Trophoblast cell (in vitro differentiated cells and primary cell): ENCODE results near the gene DNASE1L1.

Experiments
- DNase-seq, 2 donors: peaks; one replicate each; pipeline ENCODE4 v3.0.0-alpha.2; 2016
- H2AFZ ChIP-seq: 2 replicates; pipeline ENCODE4 v1.6.1; 2013; ENCODE audit warnings: low read length, moderate library complexity, mild to moderate bottlenecking; ENCODE audit not compliant: insufficient read depth, poor library complexity
- H2AK5ac ChIP-seq: 2 replicates; pipeline ENCODE4 v1.6.1; 2013; ENCODE audit warnings: mild to moderate bottlenecking, low read length
- H2BK120ac ChIP-seq: 2 replicates; pipeline ENCODE4 v1.6.1; 2013; ENCODE audit warnings: low read length, mild to moderate bottlenecking, moderate library complexity; ENCODE audit not compliant: insufficient read depth, poor library complexity
- H2BK12ac ChIP-seq: 2 replicates; pipeline ENCODE4 v1.6.1; 2013; ENCODE audit warnings: mild to moderate bottlenecking, low read length, moderate library complexity
- H2BK5ac ChIP-seq: 2 replicates; pipeline ENCODE4 v1.6.1; 2013; ENCODE audit warnings: low read length, low read depth, moderate library complexity, mild to moderate bottlenecking; ENCODE audit not compliant: poor library complexity
- H3K14ac ChIP-seq: 2 replicates; pipeline ENCODE4 v1.6.1; 2013; ENCODE audit warnings: mild to moderate bottlenecking, low read length
- H3K18ac ChIP-seq: 2 replicates; pipeline ENCODE4 v1.6.1; 2013; ENCODE audit warnings: mild to moderate bottlenecking, low read length
- H3K23ac ChIP-seq: 2 replicates; pipeline ENCODE4 v1.6.1; 2013; ENCODE audit warnings: low read length
- H3K27ac ChIP-seq: 2 replicates; pipeline ENCODE4 v1.5.1; 2013; ENCODE audit warnings: low read depth, mild to moderate bottlenecking, inconsistent platforms, low read length, moderate library complexity
- H3K27me3 ChIP-seq: 2 replicates; pipeline ENCODE4 v1.6.1; 2013; ENCODE audit warnings: inconsistent platforms, mild to moderate bottlenecking, low read length, moderate library complexity; ENCODE audit not compliant: insufficient read depth
- H3K36me3 ChIP-seq, 2 experiments: 1 replicate in 1 of 2; 2 replicates in 1 of 2; pipeline ENCODE4 v1.6.1; 2013; ENCODE audit warnings: low read length in 2 of 2, mild to moderate bottlenecking in 2 of 2, moderate library complexity in 1 of 2; ENCODE audit not compliant: insufficient read depth in 2 of 2, control insufficient read depth in 1 of 2
- H3K4ac ChIP-seq: 2 replicates; pipeline ENCODE4 v1.6.1; 2013; ENCODE audit warnings: low read depth, mild to moderate bottlenecking, low read length, moderate library complexity
- H3K4me1 ChIP-seq, 2 experiments: 1 replicate in 1 of 2; 2 replicates in 1 of 2; pipeline ENCODE4 v1.6.1; 2013; ENCODE audit warnings: low read length in 2 of 2, mild to moderate bottlenecking in 2 of 2, moderate library complexity in 1 of 2; ENCODE audit not compliant: insufficient read depth in 2 of 2, control insufficient read depth in 1 of 2
- H3K4me2 ChIP-seq: 2 replicates; pipeline ENCODE4 v1.6.1; 2013; ENCODE audit warnings: inconsistent platforms, mild to moderate bottlenecking, low read length, moderate library complexity
- H3K4me3 ChIP-seq: 2 replicates; pipeline ENCODE4 v1.5.1; 2013; ENCODE audit warnings: mild to moderate bottlenecking, low read depth, low read length, inconsistent platforms
- H3K79me1 ChIP-seq: one replicate; pipeline ENCODE4 v1.6.1; 2013; ENCODE audit warnings: low read length
- H3K79me2 ChIP-seq: 2 replicates; pipeline ENCODE4 v1.6.1; 2013; ENCODE audit warnings: low read length, mild to moderate bottlenecking; ENCODE audit not compliant: control insufficient read depth, insufficient read depth, poor library complexity
- H3K9ac ChIP-seq: 2 replicates; pipeline ENCODE4 v1.6.1; 2013; ENCODE audit warnings: mild to moderate bottlenecking, low read length
- H3K9me3 ChIP-seq: 2 replicates; pipeline ENCODE4 v1.6.1; 2013; ENCODE audit warnings: low read depth, mild to moderate bottlenecking, control low read depth, inconsistent platforms, low read length; ENCODE audit not compliant: insufficient read depth
- H4K12ac ChIP-seq: 2 replicates; pipeline ENCODE4 v1.6.1; 2013; ENCODE audit warnings: low read depth, mild to moderate bottlenecking, low read length, moderate library complexity
- H4K8ac ChIP-seq: 2 replicates; pipeline ENCODE4 v1.6.1; 2013; ENCODE audit warnings: low read depth, mild to moderate bottlenecking, low read length, moderate library complexity
- H4K91ac ChIP-seq: one replicate; pipeline ENCODE4 v1.6.1; 2013; ENCODE audit warnings: low read depth, mild to moderate bottlenecking, low read length, moderate library complexity
- WGBS: extraction: QIAGEN DNeasy Blood & Tissue Kit; methylation state at CpG from one replicate; pipeline ENCODE4 v1.1.7; 2013; ENCODE audit warnings: missing lambda C conversion rate; ENCODE audit not compliant: insufficient read length, insufficient coverage; ENCODE audit errors: extremely low coverage; 5-methylcytosine and 5-hydroxymethylcytosine counted together

The DNASE1L1 gene

GRCh38 chrX:154356596-154356995 is 52.5 kb downstream of the DNASE1L1 start:
- Histone ChIP-seq H2BK5ac (no peak overlapping the region), H3K79me2 (no peaks in the 10 kb centered on the region), H3K4me2 (no peak overlapping the region), H3K4me3 (no peak overlapping the region), H4K12ac (no peak overlapping the region), H3K27me3 (no peaks in the 10 kb centered on the region), H3K9ac (no peak overlapping the region), H2AK5ac (no peak overlapping the region), H3K18ac (no peak overlapping the region), H3K79me1 (no peaks in the 10 kb centered on the region), H4K8ac (no peak overlapping the region), H3K4me1 (no peaks in the 10 kb centered on the region), H3K27ac (no peak overlapping the region), H3K23ac (no peak overlapping the region), H2BK120ac (no peak overlapping the region), H3K36me3 (peaks cover 97 to 98% of the 10 kb centered on the region in 2 experiments), H4K91ac (no peak overlapping the region), H2BK12ac (no peak overlapping the region), H3K14ac (no peak overlapping the region), H3K9me3 (no peaks in the 10 kb centered on the region), H3K4ac (no peak overlapping the region), H2AFZ (no peak overlapping the region)
- no CpG with 5 or more reads among the region's 13 CpGs for WGBS
- no peak for DNase-seq

GRCh38 chrX:154355776-154356140 is 53.3 kb downstream of the DNASE1L1 start:
- Histone ChIP-seq H2BK120ac (no peak overlapping the region), H2AK5ac (no peak overlapping the region), H3K36me3 (peaks cover 100% of the 10 kb centered on the region in 2 experiments), H3K79me1 (no peaks in the 10 kb centered on the region), H3K18ac (no peak overlapping the region), H3K9ac (no peak overlapping the region), H3K9me3 (no peaks in the 10 kb centered on the region), H3K4me3 (no peak overlapping the region), H4K12ac (no peak overlapping the region), H3K14ac (no peak overlapping the region), H4K8ac (no peak overlapping the region), H2BK5ac (no peak overlapping the region), H3K4me2 (no peak overlapping the region), H3K27me3 (no peaks in the 10 kb centered on the region), H3K79me2 (no peaks in the 10 kb centered on the region), H3K23ac (no peak overlapping the region), H4K91ac (no peak overlapping the region), H3K4me1 (no peaks in the 10 kb centered on the region), H3K4ac (no peak overlapping the region), H3K27ac (no peak overlapping the region), H2BK12ac (no peak overlapping the region), H2AFZ (no peak overlapping the region)
- no peak for DNase-seq
- WGBS, result no CpG with 5 or more reads among the region's 12 CpGs

- H2BK12ac ChIP-seq, result no peak overlapping the region
- no peak overlapping the region for H3K23ac ChIP-seq
- H3K79me1 ChIP-seq, result no peaks in the 10 kb centered on the region
- H3K9me3 ChIP-seq, result no peaks in the 10 kb centered on the region
- H2BK5ac ChIP-seq, result no peak overlapping the region
- WGBS, result no CpG with 5 or more reads among the region's 30 CpGs
- H4K12ac ChIP-seq, result no peak overlapping the region
- H3K4me2 ChIP-seq, result no peak overlapping the region
- no peak overlapping the region for H4K8ac ChIP-seq
- no peak overlapping the region for H4K91ac ChIP-seq
- no peak overlapping the region for H3K9ac ChIP-seq
- no peak overlapping the region for H2AK5ac ChIP-seq
- no peaks in the 10 kb centered on the region for H3K79me2 ChIP-seq
- no peak overlapping the region for H3K14ac ChIP-seq
- H3K27me3 ChIP-seq, result no peaks in the 10 kb centered on the region
- DNase-seq, result no peak
- H3K27ac ChIP-seq, result no peak overlapping the region
- H3K18ac ChIP-seq, result no peak overlapping the region
- H3K4me1 ChIP-seq, result no peaks in the 10 kb centered on the region
- H3K4me3 ChIP-seq, result no peak overlapping the region
- no peak overlapping the region for H2AFZ ChIP-seq
- peaks cover 100% of the 10 kb centered on the region in 2 experiments for H3K36me3 ChIP-seq
- no peak overlapping the region for H3K4ac ChIP-seq
- H2BK120ac ChIP-seq, result no peak overlapping the region
Observed at GRCh38 chrX:154355094-154355775, 53.8 kb downstream of the DNASE1L1 start.

DNA sequence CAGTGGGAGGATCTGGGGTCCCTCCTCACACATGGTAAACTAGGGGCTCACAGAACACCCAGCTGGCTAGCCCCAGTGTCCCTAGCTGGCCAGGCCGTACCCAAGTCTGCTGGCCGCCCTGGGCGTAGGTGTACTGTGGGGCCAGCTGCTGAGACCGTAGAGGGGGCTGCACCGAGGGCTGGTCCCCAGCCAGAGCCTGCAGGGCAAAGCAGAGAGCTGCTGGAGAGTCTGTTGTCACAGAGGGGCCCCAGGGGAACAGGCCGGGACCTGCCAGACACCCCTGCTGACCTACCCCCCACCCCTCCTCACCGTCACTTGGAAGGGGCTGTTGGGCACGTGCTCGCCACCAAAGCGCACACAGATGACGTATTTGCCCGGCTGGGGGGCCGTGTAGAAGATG is 54.5 kb downstream of the DNASE1L1 start:
- H3K4ac ChIP-seq, result no peak overlapping the region
- no peak overlapping the region for H2BK120ac ChIP-seq
- no peak overlapping the region for H3K23ac ChIP-seq
- no peaks in the 10 kb centered on the region for H3K9me3 ChIP-seq
- no peak overlapping the region for H2BK5ac ChIP-seq
- H3K18ac ChIP-seq, result no peak overlapping the region
- no peak overlapping the region for H4K12ac ChIP-seq
- H3K4me1 ChIP-seq, result no peaks in the 10 kb centered on the region
- no peak overlapping the region for H3K27ac ChIP-seq
- H3K9ac ChIP-seq, result no peak overlapping the region
- no peaks in the 10 kb centered on the region for H3K79me2 ChIP-seq
- H3K4me3 ChIP-seq, result no peak overlapping the region
- no peak overlapping the region for H2AK5ac ChIP-seq
- no peak overlapping the region for H2BK12ac ChIP-seq
- no CpG with 5 or more reads among the region's 13 CpGs for WGBS
- H3K14ac ChIP-seq, result no peak overlapping the region
- no peak overlapping the region for H4K91ac ChIP-seq
- no peak overlapping the region for H2AFZ ChIP-seq
- peaks cover 100% of the 10 kb centered on the region in 2 experiments for H3K36me3 ChIP-seq
- H3K79me1 ChIP-seq, result no peaks in the 10 kb centered on the region
- no peaks in the 10 kb centered on the region for H3K27me3 ChIP-seq
- H3K4me2 ChIP-seq, result no peak overlapping the region
- H4K8ac ChIP-seq, result no peak overlapping the region
- DNase-seq, result no peak
